ENCODE measurements around the gene CCL23. TPM values are rescaled to one million over a fixed set of nuclear protein-coding genes. Genes with fewer than 3 reads are reported as not detected.

Gene CCL23
- total RNA-seq, 4 donors from 2014 or later: 3.4 to 13.7 (median 9.1) TPM

DNA sequence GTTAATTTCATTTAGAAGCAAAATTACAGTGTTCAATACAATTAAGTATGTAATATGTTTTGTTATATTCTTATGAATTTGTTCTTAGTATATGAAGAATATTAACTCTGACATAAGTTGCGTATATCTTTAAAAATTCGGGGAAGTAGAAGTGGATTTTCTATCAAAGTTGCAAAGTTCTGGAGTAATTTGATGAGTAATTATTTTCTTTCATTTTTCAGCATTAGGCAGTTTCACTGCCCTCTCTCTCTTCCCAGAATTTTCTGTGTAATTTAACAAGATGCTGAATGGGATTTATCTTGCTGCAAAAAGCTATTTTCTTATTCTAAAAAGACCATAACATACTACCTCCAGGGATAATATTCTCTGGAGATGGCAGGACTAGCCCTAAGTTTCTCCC, 37.4 kb upstream of the CCL23 start:
- TF ChIP-seq, protein P1, sequence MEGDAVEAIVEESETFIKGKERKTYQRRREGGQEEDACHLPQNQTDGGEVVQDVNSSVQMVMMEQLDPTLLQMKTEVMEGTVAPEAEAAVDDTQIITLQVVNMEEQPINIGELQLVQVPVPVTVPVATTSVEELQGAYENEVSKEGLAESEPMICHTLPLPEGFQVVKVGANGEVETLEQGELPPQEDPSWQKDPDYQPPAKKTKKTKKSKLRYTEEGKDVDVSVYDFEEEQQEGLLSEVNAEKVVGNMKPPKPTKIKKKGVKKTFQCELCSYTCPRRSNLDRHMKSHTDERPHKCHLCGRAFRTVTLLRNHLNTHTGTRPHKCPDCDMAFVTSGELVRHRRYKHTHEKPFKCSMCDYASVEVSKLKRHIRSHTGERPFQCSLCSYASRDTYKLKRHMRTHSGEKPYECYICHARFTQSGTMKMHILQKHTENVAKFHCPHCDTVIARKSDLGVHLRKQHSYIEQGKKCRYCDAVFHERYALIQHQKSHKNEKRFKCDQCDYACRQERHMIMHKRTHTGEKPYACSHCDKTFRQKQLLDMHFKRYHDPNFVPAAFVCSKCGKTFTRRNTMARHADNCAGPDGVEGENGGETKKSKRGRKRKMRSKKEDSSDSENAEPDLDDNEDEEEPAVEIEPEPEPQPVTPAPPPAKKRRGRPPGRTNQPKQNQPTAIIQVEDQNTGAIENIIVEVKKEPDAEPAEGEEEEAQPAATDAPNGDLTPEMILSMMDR (IDR thresholded peaks at IDR 0.05; ENCODE audit: low read depth): no peak

DNA sequence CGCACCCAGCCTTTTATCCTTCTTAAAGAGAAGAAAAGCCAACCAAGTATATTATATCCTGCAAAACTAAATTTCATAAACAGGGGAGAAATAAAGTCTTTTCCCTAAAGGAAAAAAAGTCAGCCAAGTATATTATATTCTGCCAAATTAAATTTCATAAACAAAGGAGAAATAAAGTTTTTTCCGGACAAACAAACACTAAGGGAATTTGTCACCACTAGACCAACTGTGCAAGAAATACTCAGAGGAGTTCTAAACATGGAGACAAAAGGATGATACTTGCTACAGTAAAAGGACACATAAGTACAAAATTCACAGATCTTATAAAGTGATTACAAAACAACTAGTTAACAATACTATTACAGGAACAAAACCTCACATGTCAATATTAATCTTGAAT, 31.9 kb upstream of the CCL23 start:
- TF ChIP-seq, protein P1 (IDR thresholded peaks at IDR 0.05; ENCODE audit: low read depth): no peak

DNA sequence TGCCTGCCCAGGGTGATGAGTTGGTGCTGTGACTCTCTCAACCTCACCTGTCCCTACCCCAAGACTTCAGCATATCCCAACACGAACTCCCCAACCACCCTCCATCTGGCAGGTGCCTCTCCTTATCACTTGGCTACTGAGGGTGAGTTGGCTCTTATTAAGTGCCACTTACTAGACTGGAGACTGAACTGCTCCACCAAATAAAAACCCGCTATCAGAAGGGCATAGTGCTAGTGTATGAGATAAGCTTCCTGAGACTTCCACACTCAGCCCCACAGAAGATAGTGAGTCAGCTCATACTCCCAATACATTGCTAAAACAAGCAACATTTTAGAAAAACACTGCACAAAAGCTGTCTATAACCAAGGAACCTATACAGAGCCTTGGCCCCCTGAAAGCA, 30.3 kb upstream of the CCL23 start:
- TF ChIP-seq, protein P1 (IDR thresholded peaks at IDR 0.05; ENCODE audit: low read depth): no peak

- TF ChIP-seq, protein P1 (IDR thresholded peaks at IDR 0.05; ENCODE audit: low read depth): no peak
Measured at GRCh38 chr17:36036235-36036634, 18.5 kb upstream of the CCL23 start.

GRCh38 chr17:36034127-36034526, 16.4 kb upstream of the CCL23 start:
- TF ChIP-seq, protein P1 (IDR thresholded peaks at IDR 0.05; ENCODE audit: low read depth): no peak

GRCh38 chr17:36030956-36031355, 13.2 kb upstream of the CCL23 start:
- TF ChIP-seq, protein P1 (IDR thresholded peaks at IDR 0.05; ENCODE audit: low read depth): no peak

DNA sequence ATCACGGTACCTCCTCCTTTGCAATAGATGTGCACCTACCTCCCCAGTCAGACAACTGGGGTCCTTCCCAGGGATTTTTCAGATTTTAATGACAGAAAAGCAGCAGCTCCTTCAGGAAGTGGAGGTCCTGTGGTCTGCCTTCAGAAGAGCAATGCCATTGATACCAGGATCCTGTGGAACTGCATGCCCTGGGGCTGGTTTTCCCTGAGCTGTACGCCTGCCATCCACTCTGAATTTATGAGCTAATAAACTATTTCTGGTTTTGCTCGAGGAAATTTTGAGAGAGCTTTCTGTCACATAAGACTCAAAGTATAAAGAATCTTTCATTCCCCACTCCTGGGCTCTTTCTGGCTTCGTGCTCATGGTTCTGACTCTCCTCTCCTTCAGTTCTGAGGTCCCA, 10.0 kb upstream of the CCL23 start:
- TF ChIP-seq, protein P1 (IDR thresholded peaks at IDR 0.05; ENCODE audit: low read depth): no peak
